HepG2 (cell line): ENCODE data around the gene CAMSAP3. TPM values are rescaled to one million over a fixed set of nuclear protein-coding genes. Genes with fewer than 3 reads are reported as not detected.

ENCODE experiments used
- ELF3 ChIP-seq: IDR thresholded peaks from 2 replicates; pipeline ENCODE4 v1.6.1; 2016; ENCODE audit warnings: missing genetic modification reagents, missing compliant biosample characterization
- GABPB1 ChIP-seq: IDR thresholded peaks from 2 replicates; pipeline ENCODE4 v1.6.1; 2016; ENCODE audit warnings: mild to moderate bottlenecking, missing genetic modification reagents, moderate library complexity, missing compliant biosample characterization
- IRF1 ChIP-seq: sonication (generic); formaldehyde crosslinking; IDR thresholded peaks from 2 replicates; pipeline ENCODE4 v1.4.0; 2020; ENCODE audit warnings: low read depth, mild to moderate bottlenecking, missing genetic modification reagents
- RFXAP ChIP-seq: sonication (generic); formaldehyde crosslinking; IDR thresholded peaks from 2 replicates; pipeline ENCODE4 v1.4.0; 2020; ENCODE audit warnings: missing genetic modification reagents, borderline replicate concordance
- XBP1 ChIP-seq: sonication (generic); formaldehyde crosslinking; IDR thresholded peaks from 2 replicates; pipeline ENCODE4 v1.5.0; 2020; ENCODE audit warnings: missing genetic modification reagents
- ZBTB49 ChIP-seq: sonication (generic); formaldehyde crosslinking; IDR thresholded peaks from 2 replicates; pipeline ENCODE4 v1.4.0; 2020; ENCODE audit warnings: missing genetic modification reagents, borderline replicate concordance
- ZFP62 ChIP-seq: sonication (generic); formaldehyde crosslinking; IDR thresholded peaks from 2 replicates; pipeline ENCODE4 v1.4.0; 2020; ENCODE audit warnings: missing genetic modification reagents
- ZNF430 ChIP-seq: sonication (generic); formaldehyde crosslinking; IDR thresholded peaks from 2 replicates; pipeline ENCODE4 v1.9.0; 2021; ENCODE audit warnings: mild to moderate bottlenecking, missing genetic modification reagents
- ZNF883 ChIP-seq: sonication (generic); formaldehyde crosslinking; IDR thresholded peaks from 2 replicates; pipeline ENCODE4 v1.5.1; 2020; ENCODE audit warnings: mild to moderate bottlenecking, missing genetic modification reagents; ENCODE audit errors: not compliant biosample characterization
- ZSCAN22 ChIP-seq: sonication (generic); formaldehyde crosslinking; IDR thresholded peaks from 2 replicates; pipeline ENCODE4 v1.4.0; 2020; ENCODE audit warnings: mild to moderate bottlenecking, missing genetic modification reagents
- polyA plus RNA-seq, 8 experiments: library from polyadenylated mRNA; depleted of rRNA in 3 of 8; stranded (reverse) in 7 of 8; unstranded in 1 of 8; fragments of >200 nt; fragmentation: Illumina TruSeq in 4 of 8; extraction: Trizol in 4 of 8; gene quantifications; 2 replicates each; pipeline versions ENCODE4 v1.2.1 to v1.2.3, GENCODE V29; 2011 to 2016; ENCODE audit warnings: low read depth in 4 of 8, missing spikeins in 1 of 8, mixed read lengths in 1 of 8; ENCODE audit not compliant: insufficient read depth in 1 of 8
- total RNA-seq, 5 experiments: library from RNA; depleted of rRNA; stranded (reverse); fragments of >200 nt; fragmentation: Illumina TruSeq; extraction: Trizol; gene quantifications; 2 replicates each; pipeline ENCODE4 v1.2.3, GENCODE V29; 2016; ENCODE audit warnings: low read depth in 1 of 5

The CAMSAP3 gene
- total and polyA plus RNA-seq, 2 of the 13 experiments (the other 11 are each of a cell fraction or from before 2014, with no cell fraction given) = 10.8 to 11.8 TPM

GRCh38 chr19:7596211-7596937 is 711 bp downstream of the CAMSAP3 start (continued):
- TF ChIP-seq ZBTB49 (CRISPR knock-in tag) (no peak), RFXAP (CRISPR knock-in tag) (no peak), ELF3 (0 out of 2 replicates have a peak, but pooled peaks have one; percentile 11), ZNF430 (CRISPR knock-in tag) (no peak), ZSCAN22 (CRISPR knock-in tag) (no peak), XBP1 (CRISPR knock-in tag) (no peak), IRF1 (no peak), ZFP62 (CRISPR knock-in tag) (no peak), GABPB1 (CRISPR knock-in tag) (peak; percentile 60), ZNF883 (no peak)
- TF ChIP-seq, all 625 proteins: peak for 40
